BLaER1 (cell line): ENCODE measurements around the gene PGF.

Source experiments
- H3K27ac ChIP-seq: shearing (Covaris generic); formaldehyde crosslinking; 2 replicates; pipeline ENCODE4 v1.8.1; 2022
- H3K27me3 ChIP-seq: shearing (Covaris generic); formaldehyde crosslinking; 2 replicates; pipeline ENCODE4 v1.8.1; 2022
- H3K36me3 ChIP-seq: shearing (Covaris generic); formaldehyde crosslinking; 2 replicates; pipeline ENCODE4 v1.8.1; 2022
- H3K4me1 ChIP-seq: shearing (Covaris generic); formaldehyde crosslinking; 2 replicates; pipeline ENCODE4 v1.8.1; 2022
- H3K4me2 ChIP-seq: shearing (Covaris generic); formaldehyde crosslinking; 2 replicates; pipeline ENCODE4 v1.8.1; 2022
- H3K4me3 ChIP-seq: shearing (Covaris generic); formaldehyde crosslinking; 2 replicates; pipeline ENCODE4 v1.8.1; 2022
- H3K9ac ChIP-seq: shearing (Covaris generic); formaldehyde crosslinking; 2 replicates; pipeline ENCODE4 v1.8.1; 2022
- H3K9me3 ChIP-seq: shearing (Covaris generic); formaldehyde crosslinking; 2 replicates; pipeline ENCODE4 v1.8.1; 2022
- H4K20me1 ChIP-seq: shearing (Covaris generic); formaldehyde crosslinking; 2 replicates; pipeline ENCODE4 v1.8.1; 2022
- Cebpa-rat ChIP-seq: shearing (Covaris generic); IDR thresholded peaks from 2 replicates; pipeline ENCODE4 v1.8.1; 2022

The PGF gene

DNA sequence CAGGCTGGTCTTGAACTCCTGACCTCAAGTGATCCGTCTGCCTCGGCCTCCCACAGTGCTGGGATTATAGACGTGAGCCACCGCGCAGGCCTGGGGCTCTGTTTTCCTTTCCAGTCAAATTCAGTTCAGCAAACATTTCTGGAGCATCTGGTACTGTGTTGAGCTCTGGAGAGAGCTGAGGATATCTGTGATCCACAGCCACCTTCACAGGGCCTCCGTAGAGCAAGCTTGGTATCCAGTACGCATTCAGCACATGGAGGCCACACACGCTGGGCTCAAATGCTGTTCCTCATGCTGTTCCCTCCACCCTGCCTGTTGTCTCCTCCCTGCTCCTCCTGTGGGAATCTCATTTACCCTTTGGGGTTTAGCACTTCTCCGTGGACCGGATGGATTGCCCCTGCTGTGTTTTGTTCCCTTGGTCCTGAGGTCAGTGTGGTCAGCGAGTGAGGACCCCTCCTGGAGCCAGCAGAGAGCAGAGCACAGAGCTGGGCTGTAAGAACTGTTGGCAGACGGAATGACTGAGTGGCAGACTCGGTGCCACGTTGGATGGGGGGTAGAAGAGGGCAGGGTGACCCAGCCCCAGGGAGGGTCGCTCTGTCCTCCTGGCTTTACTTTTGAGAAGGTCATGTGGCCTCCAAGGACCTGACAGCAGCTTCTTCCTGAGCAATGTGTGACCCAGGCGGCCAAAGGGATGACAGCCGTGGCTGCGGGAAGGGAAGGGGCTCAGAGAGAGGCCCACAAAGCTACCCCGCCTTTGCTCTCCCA, 33.2 kb downstream of the PGF start:
- H3K9me3 ChIP-seq, result no peaks in the 10 kb centered on the region
- H3K4me2 ChIP-seq, result peak overlapping the region; percentile 94
- no peak for TF ChIP-seq Cebpa-rat
- H4K20me1 ChIP-seq, result no peaks in the 10 kb centered on the region
- H3K4me1 ChIP-seq, result peaks cover 22% of the 10 kb centered on the region
- H3K27ac ChIP-seq, result peak overlapping the region; percentile 92
- H3K36me3 ChIP-seq, result peaks cover 19% of the 10 kb centered on the region
- no peaks in the 10 kb centered on the region for H3K27me3 ChIP-seq
- H3K4me3 ChIP-seq, result peak overlapping the region; percentile 90
- H3K9ac ChIP-seq, result peak overlapping the region; percentile 89

DNA sequence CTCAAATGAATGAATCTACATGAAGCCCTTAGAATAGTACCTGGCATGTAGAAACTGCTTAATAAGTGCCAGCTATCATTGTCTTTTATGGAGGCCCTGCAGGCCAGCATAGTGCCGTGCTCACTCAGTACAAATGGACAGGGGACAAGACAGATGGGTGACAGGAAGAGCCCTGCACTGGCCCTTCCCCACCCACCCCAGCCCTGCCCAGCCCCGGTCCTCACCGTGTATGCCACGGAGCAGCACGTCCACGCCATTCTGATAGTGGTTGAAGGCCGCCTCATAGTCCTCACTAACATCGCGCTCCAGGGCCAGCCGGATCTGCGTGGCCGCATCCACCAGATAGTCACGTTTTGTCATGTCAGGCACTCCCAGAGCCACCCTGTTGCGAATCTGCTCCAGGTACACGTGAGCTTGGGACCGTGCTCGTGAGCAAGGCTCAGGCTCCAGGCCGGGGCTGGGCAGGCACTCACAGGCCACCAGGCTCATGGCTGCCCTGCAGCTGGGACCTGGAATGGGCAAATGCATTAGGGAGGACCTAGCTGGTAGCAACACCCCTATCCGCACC, 34.3 kb downstream of the PGF start:
- H3K27ac ChIP-seq, result no peak overlapping the region
- H4K20me1 ChIP-seq, result no peaks in the 10 kb centered on the region
- no peaks in the 10 kb centered on the region for H3K27me3 ChIP-seq
- H3K9ac ChIP-seq, result no peak overlapping the region
- no peak overlapping the region for H3K4me2 ChIP-seq
- TF ChIP-seq Cebpa-rat, result no peak
- peaks cover 23% of the 10 kb centered on the region for H3K36me3 ChIP-seq
- H3K4me3 ChIP-seq, result no peak overlapping the region
- peaks cover 22% of the 10 kb centered on the region for H3K4me1 ChIP-seq
- H3K9me3 ChIP-seq, result no peaks in the 10 kb centered on the region

DNA sequence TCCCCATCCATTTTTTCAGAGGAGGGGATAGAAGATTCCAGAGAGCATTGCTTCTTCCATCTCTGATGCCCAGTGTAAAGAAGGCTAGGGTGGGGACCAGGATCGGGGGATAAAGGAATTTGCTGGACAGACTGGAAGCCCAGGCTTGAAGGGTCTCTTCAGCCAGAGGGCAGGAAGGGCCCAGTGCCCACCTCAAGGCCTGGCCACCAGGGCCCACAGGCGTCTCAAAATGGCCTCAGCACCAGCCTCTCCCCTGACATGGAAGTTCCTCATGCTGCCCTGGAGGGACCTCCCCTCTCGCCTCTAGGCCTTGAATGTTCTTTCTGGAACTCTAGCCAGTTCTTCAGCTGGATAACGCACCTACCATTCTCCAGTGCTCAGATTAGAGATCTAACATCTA, 35.1 kb downstream of the PGF start:
- Histone ChIP-seq H4K20me1 (no peaks in the 10 kb centered on the region), H3K27ac (no peak overlapping the region), H3K4me2 (no peak overlapping the region), H3K9ac (no peak overlapping the region), H3K4me1 (peaks cover 22% of the 10 kb centered on the region), H3K27me3 (no peaks in the 10 kb centered on the region), H3K9me3 (no peaks in the 10 kb centered on the region), H3K4me3 (no peak overlapping the region), H3K36me3 (peaks cover 25% of the 10 kb centered on the region)
- no peak for TF ChIP-seq Cebpa-rat

DNA sequence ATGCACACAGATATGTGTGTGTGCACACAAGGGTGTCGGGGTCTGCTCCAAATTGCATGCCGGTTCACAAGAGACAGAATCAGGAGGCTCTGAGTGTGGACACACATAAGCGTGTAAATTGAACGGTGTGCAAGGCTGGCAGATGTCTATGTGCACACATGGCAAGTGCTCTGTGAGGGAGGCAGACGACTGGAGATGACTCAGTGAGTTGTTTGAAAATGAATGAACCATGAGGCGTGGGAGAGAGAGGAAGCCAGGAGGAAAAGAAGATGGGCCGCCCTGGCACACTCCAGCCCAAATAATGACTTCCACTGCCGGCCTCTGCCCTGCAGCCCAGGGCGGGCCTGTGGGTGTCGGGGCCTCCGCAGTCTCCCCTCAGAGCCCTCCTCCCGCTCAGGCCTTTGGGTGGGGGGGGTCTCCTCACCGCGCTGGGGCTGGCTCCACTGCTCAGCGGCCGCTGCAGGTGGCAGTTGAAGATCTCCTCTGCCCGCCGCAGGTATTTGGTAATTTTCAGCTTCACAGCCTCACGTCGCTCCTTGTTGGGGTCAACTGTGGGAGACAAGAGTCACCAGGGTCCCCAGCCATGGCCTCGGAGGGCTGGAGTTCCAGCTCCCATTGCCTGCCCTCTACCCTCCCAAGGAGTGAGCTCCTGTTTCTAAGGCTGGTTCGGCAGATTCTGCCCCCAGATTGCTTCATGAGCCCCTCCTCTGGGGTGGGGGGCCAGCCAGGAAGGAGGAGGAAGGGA, 35.8 kb downstream of the PGF start:
- TF ChIP-seq Cebpa-rat, result no peak
- Histone ChIP-seq H3K27me3 (no peaks in the 10 kb centered on the region), H3K36me3 (peaks cover 25% of the 10 kb centered on the region), H3K4me1 (peaks cover 22% of the 10 kb centered on the region), H3K4me3 (no peak overlapping the region), H3K27ac (no peak overlapping the region), H4K20me1 (no peaks in the 10 kb centered on the region), H3K9me3 (no peaks in the 10 kb centered on the region), H3K9ac (no peak overlapping the region), H3K4me2 (no peak overlapping the region)

DNA sequence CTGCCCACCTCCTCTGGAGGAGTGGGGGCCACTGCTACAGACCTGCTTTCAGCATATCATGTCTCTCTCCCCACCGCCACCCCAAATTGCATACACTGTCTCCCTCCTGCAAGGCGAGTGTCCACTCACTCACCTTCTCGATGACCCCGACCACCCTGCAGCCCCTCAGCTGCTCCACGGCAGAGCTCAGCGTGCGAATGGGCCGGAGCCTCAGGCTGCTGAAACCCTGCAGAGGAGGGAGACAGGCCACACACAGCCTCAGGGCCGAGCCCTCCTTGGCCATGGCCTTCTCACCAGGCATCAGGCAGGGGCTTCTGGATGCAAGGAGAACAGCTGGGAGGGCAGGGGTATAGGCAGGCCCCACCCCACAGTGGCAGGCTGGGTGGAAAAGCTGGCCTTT, 37.0 kb downstream of the PGF start:
- H3K4me2 ChIP-seq, result no peak overlapping the region
- H3K4me3 ChIP-seq, result no peak overlapping the region
- no peak overlapping the region for H3K9ac ChIP-seq
- no peak for TF ChIP-seq Cebpa-rat
- H3K4me1 ChIP-seq, result peaks cover 14% of the 10 kb centered on the region
- no peaks in the 10 kb centered on the region for H3K9me3 ChIP-seq
- H3K27ac ChIP-seq, result no peak overlapping the region
- H3K36me3 ChIP-seq, result peaks cover 25% of the 10 kb centered on the region
- H3K27me3 ChIP-seq, result no peaks in the 10 kb centered on the region
- H4K20me1 ChIP-seq, result no peaks in the 10 kb centered on the region

DNA sequence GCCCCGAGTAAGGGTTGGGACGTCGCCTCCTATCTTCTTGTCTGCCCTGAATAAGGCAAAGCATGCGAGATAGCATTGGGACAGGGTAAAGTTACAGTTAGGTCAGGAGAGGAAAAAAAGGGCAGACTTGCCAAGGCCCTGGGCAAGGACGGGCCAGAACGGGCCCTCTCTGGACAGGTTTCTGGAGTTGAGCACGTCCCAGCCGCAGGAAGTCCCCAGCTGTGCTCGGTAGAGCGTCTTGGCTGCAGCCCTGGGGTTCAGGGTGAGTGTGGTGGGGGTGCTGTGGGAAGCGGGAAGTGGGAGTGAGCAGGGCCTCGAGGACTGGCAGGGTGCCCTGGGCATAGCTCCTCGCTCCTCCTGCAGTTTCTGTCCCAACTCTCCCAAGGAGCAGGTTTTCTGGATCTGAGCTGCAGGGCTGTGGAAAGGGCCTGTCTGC, 37.7 kb downstream of the PGF start:
- H3K4me1 ChIP-seq, result peaks cover 13% of the 10 kb centered on the region
- H3K9ac ChIP-seq, result peak overlapping the region; percentile 38; the same call in 1 of the 2 replicates
- no peak for TF ChIP-seq Cebpa-rat
- H3K27ac ChIP-seq, result no peak overlapping the region
- H3K4me3 ChIP-seq, result no peak overlapping the region
- H3K9me3 ChIP-seq, result no peaks in the 10 kb centered on the region
- no peak overlapping the region for H3K4me2 ChIP-seq
- H3K27me3 ChIP-seq, result no peaks in the 10 kb centered on the region
- H4K20me1 ChIP-seq, result no peaks in the 10 kb centered on the region
- peaks cover 25% of the 10 kb centered on the region for H3K36me3 ChIP-seq

DNA sequence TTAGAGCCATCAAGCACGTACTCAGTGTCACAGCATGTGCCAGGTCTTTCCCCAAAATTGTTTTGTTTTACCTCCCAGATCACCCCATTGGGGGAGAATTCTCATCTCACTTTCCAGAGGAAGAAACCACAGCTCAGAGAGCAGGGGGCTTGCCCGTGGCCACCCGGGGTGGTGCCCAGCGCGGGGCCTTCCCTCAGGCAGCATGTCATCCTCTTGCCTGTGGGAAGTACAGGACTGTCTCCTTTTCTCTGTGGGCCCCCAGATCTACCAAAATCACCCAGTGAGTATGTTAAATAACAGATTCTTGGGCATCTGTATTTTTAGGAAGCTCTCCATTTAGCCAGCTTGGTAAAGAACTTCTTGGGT, 38.2 kb downstream of the PGF start:
- no peak overlapping the region for H3K4me2 ChIP-seq
- H3K27ac ChIP-seq, result no peak overlapping the region; the same call in 1 of the 2 replicates
- H3K27me3 ChIP-seq, result no peaks in the 10 kb centered on the region
- no peak for TF ChIP-seq Cebpa-rat
- no peaks in the 10 kb centered on the region for H3K9me3 ChIP-seq
- H3K4me3 ChIP-seq, result no peak overlapping the region
- peaks cover 8% of the 10 kb centered on the region for H3K4me1 ChIP-seq
- peaks cover 25% of the 10 kb centered on the region for H3K36me3 ChIP-seq
- no peaks in the 10 kb centered on the region for H4K20me1 ChIP-seq
- 0 out of 2 replicates have a peak overlapping the region, but pooled peaks have one; percentile 35 for H3K9ac ChIP-seq

DNA sequence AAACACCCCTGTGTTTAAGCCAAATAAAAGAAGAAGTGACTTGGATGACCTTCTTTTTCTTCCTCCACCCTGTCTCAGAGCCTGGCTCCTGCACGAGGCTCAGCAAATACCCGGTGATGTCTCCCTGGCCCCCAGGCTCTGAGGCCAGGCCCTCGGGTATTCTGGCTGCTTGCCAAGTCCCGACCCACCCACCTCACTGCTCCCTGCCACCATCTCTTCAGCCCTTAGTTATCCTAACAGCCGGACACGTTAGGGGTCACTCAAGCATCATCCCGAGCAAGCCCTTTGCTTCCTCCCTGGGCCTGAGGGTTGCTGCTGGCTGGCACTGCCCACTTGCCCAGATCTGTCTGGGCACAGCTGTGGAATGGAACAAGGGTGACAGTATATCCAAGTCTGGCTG, 39.6 kb downstream of the PGF start:
- Histone ChIP-seq H3K9me3 (no peaks in the 10 kb centered on the region), H3K27ac (0 out of 2 replicates have a peak overlapping the region, but pooled peaks have one; percentile 9), H3K4me2 (no peak overlapping the region), H4K20me1 (no peaks in the 10 kb centered on the region), H3K27me3 (no peaks in the 10 kb centered on the region), H3K4me3 (no peak overlapping the region), H3K9ac (no peak overlapping the region), H3K36me3 (peaks cover 25% of the 10 kb centered on the region), H3K4me1 (peaks cover 8% of the 10 kb centered on the region)
- TF ChIP-seq Cebpa-rat, result no peak

DNA sequence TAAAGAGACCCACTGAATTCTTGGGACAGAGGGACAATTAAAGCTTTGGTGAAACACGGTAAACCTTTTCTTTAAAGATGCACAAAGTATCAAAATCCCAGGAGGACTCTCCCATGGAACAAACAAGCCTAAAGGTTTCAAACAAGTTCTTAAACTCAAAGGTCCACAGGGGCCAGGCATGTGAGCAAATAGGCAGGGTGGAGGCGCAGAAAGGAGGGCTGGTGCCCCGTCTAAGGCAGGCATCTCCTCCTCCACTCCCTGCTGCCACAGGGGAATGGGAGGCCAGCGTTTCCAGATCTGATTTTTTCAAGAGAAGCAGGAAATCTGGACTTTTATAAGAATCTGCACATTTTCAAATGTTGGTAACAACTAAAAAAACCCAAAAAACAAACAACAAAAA, 40.0 kb downstream of the PGF start:
- H3K9me3 ChIP-seq, result no peaks in the 10 kb centered on the region
- H3K4me1 ChIP-seq, result peaks cover 12% of the 10 kb centered on the region
- no peak overlapping the region for H3K27ac ChIP-seq
- H3K36me3 ChIP-seq, result peaks cover 25% of the 10 kb centered on the region
- no peak overlapping the region for H3K4me2 ChIP-seq
- H3K4me3 ChIP-seq, result no peak overlapping the region
- H4K20me1 ChIP-seq, result no peaks in the 10 kb centered on the region
- H3K9ac ChIP-seq, result no peak overlapping the region
- H3K27me3 ChIP-seq, result no peaks in the 10 kb centered on the region
- TF ChIP-seq Cebpa-rat, result no peak
